GM04503 (cell line): Measurements from ENCODE around the gene SUPT5H.

Experiments used
- DNase-seq: peaks from one replicate; pipeline ENCODE4 v3.0.0-alpha.2; 2012; ENCODE audit warnings: low read depth

Gene SUPT5H

GRCh38 chr19:39497701-39497995, 52.3 kb downstream of the SUPT5H start:
- DNase-seq = no peak

DNA sequence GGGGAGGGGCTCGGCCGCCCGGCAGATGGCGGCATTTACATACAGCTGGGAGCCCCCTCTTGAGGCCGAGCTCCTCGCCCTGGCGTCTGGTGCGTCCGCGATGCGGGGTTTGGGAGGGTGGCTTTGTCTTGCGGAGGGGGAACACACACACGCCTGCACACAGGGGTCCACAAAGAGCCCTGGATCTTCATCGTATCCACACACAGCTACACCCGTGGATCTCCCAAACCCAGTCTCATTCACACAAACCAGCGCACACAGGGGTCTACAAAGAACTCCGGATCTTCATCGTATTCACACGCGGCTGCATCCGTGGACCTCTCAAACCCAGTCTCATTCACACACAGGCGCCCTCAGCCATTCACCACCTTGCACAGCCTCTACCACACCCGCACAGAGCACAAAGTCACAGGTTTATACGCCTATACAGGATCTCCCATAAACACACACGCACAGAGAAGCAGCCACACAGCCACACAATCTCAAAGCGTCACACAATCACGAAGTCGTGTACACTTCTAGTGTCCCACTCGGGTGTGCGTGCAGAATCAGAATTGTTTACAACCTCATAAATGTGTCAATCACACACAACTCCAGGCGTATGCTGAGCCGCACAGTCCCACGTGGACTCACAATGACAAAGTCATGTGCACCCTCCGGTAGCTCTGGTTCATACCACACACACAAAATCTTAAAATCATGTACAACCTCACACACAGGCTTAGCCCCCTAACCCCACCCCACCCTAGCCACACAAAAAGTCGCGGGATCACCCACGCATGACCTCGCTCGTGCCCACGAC, 52.8 kb downstream of the SUPT5H start:
- no peak for DNase-seq

- DNase-seq = no peak
Observed at GRCh38 chr19:39498798-39499642, 53.6 kb downstream of the SUPT5H start, which contains the start of gene DLL3. Gene DLL3, plus strand, starts transcription at chr19:39498947. Its CDS starts 28 bp downstream, at chr19:39498975.

- DNase-seq = no peak
Observed at GRCh38 chr19:39499932-39500331, 54.5 kb downstream of the SUPT5H start.

DNA sequence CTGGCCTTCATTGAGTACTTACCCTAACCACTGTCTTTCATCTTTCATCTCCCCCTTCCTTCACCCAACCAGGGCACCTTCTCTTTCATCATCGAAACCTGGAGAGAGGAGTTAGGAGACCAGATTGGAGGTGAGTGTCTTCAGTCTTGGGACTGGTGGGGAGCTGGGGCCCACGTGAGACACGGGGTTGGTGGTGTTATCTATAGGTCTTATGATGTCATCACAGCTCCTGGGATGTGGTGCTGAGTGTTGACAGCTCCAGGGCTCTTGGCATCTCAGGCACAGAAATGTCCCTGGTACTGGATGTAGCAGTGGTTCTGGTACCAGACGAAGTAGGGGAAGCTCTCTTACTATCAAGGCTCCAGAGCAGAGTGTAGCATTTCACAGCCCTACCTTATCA, 55.2 kb downstream of the SUPT5H start:
- no peak for DNase-seq

- DNase-seq = no peak
Observed at GRCh38 chr19:39501340-39501739, 56.0 kb downstream of the SUPT5H start.

DNA sequence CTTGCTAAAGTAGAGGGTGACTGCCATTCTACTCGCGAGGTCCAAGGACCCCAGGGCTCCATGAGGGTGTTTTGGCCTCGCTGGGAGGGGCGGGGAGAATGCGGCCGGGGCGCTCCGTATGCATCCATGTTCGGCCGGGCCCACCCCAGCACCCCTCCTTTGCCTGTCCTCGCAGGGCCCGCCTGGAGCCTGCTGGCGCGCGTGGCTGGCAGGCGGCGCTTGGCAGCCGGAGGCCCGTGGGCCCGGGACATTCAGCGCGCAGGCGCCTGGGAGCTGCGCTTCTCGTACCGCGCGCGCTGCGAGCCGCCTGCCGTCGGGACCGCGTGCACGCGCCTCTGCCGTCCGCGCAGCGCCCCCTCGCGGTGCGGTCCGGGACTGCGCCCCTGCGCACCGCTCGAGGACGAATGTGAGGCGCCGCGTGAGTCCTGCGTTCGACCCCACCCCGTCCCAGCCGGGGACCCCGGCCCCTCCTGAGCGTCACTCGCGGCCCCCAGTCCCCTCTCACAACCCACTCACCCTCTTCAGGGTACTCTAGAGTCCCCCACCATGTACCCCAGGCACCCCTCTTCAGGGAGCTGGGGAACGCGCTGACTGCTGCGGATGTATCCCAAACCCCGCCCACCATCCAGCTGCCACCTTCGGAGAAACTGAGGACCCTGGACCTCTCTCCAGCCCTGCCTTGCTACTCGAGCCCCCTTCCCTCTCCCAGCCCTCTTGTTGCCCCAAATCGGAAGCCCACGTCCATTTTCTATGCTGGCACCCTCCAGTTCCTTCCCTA, 57.4 kb downstream of the SUPT5H start:
- DNase-seq = no peak

GRCh38 chr19:39506598-39506943, 61.2 kb downstream of the SUPT5H start:
- DNase-seq = no peak

DNA sequence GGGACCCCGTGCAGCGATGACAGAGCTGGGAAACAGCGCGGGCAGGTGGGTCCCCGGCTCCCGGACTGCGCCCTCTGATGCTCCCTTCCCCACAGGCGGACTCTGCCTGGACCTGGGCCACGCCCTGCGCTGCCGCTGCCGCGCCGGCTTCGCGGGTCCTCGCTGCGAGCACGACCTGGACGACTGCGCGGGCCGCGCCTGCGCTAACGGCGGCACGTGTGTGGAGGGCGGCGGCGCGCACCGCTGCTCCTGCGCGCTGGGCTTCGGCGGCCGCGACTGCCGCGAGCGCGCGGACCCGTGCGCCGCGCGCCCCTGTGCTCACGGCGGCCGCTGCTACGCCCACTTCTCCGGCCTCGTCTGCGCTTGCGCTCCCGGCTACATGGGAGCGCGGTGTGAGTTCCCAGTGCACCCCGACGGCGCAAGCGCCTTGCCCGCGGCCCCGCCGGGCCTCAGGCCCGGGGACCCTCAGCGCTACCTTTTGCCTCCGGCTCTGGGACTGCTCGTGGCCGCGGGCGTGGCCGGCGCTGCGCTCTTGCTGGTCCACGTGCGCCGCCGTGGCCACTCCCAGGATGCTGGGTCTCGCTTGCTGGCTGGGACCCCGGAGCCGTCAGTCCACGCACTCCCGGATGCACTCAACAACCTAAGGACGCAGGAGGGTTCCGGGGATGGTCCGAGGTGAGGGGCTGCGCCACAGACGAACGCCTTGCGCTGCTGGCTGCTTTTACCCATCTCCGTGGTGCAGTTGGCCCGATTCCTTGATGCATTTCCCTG, 61.7 kb downstream of the SUPT5H start:
- no peak for DNase-seq

GRCh38 chr19:39507715-39508364, 62.5 kb downstream of the SUPT5H start:
- DNase-seq = no peak

DNA sequence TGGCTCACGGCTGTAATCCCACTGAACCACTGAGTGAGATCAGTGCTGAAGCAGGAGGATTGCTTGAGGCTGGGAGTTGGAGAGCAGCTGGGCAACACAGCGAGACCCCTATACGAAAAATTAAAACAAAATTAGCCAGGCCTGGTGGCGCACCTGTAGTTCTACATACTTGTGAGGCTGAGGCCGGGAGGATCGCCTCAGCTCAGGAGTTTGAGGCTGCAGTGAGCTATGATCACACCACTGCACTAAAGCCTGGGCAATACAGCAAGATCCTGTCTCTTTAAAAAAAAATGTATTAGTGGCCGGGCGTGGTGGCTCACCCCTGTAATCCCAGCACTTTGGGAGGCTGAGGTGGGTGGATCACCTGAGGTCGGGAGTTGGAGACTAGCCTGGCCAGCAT, 63.2 kb downstream of the SUPT5H start:
- DNase-seq = no peak

DNA sequence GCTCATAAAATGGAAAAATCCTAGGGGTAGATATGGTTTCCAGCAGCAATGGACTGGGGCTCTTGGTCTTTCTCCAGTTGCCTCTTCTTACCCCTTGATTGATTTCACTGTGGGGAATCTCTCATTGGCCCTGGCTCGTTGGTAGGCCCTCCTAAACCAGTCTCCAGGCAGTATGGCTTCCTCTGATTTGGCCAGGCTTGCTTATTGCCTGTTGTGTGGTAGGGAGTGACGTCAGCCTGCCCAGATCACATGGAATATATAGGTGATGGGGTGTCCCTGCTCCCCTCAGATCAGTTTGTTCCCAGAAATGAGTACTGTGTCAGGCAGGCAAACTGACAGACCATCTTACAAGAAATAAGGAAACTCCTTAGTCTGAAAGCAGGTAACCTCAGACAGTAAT, 63.9 kb downstream of the SUPT5H start:
- no peak for DNase-seq

DNA sequence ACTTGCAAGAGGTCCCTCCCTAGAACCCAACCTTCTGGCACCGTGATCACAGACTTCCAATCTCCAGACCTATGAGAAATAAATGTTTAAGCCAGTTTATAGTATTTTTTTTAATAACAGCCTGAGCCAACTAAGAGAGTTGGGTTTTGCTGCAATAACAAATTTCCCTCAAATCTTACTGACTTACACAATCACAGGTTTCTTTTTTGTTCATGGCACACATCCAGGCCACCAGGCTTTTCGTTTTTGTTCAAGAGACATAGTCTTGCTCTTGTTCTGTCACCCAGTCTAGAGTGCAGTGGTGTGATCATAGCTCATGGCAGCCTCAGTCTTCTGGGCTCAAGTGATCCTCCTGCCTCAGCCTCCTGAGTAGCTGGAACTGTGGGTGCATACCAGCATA, 67.6 kb downstream of the SUPT5H start:
- no peak for DNase-seq

DNA sequence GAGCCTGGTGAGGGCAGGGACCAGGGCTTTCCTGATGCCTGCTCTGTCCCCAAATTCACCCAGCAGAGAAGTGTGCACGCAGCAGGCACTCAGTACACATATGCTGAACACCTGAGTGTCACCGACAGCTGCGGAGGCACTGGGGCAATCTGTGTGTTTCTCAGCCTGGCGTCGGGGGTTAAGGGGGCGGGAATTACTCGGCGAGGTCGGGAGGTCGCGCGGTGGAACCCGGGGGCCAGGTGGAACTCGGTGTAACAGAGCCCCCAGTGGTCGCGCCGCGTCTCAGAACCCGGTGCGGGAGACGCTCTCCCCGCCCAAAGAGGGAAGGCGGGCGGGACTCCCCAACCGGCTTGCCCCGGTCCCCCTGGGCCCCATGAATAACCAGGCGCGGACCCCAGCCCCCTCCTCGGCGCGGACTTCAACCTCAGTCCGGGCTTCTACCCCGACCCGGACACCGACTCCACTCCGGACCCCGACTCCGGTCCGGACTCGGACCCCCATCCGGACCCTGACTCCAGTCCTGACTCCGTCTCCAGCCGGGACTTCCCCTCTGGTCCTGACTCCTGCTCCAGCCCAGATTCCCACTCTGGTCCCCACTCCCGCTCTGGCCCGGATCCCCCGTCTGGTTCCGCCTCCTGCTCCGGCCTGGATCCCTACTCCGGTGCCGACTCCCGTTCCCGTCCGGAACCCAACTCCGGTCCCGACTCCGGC, 69.6 kb downstream of the SUPT5H start, which contains the start of gene SELENOV:
TSS of gene SELENOV (plus strand) at position 300 of the 711 bp plus-strand sequence. CDS start at position 374, 74 bp downstream.
- DNase-seq = no peak

DNA sequence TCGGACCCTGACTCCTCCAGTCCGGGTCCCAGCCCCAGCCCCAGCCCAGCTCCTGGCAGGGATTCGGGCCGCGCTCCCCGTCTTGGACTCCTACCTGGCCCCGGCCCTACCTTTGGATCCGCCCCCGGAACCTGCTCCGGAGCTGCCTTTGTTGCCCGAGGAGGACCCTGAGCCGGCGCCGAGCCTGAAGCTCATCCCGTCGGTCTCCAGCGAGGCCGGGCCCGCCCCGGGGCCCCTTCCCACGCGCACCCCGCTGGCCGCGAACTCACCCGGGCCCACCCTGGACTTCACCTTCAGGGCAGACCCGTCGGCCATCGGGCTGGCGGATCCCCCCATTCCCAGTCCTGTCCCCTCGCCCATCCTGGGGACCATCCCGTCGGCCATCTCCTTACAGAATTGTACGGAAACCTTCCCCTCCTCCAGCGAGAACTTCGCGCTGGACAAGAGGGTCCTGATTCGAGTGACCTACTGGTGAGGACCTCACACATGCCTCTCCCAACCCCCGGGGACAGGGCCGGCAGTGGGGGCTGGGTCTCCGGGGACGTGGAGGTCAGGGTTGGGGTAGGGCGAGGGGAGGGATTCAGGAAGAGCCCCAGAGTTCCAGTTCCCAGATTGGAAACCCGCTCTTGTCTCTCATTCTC, 70.3 kb downstream of the SUPT5H start:
- no peak for DNase-seq

DNA sequence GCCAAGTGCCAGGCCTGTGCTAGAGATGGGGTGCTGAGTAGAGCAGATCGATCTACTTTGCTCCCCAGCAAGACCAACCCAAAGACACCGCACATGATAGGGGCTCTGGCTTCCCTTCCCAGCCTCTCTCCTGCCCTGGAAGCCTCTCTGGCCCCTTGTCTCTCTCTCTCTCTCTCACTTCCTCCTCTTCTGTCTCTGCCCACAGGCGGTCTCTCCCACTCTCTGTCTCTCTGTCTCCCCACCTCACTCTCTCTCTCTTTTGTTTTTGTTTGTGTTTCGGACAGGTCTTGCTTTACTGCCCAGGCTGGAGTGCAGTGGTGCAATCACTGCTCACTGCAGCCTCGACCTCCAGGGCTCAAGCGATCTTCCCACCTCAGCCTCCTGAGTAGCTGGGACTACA, 70.9 kb downstream of the SUPT5H start:
- no peak for DNase-seq

DNA sequence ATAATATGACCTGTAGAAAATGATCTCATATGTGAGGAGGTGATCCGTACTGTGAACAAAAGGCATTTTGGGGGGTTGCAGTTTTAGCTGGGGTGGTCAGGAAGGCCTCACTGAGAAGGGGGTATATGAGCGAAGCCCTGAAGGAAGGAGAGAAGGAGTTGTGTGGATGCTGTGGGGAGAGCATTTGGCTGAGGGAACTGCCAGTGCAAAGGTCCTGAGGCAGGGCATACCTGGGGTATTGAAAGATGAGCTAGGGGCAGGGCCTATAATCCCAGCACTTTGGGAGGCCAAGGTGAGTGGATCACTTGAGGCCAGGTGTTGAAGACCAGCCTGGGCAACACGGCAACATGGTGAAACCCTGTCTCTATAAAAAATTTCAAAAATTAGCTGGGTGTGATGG, 72.0 kb downstream of the SUPT5H start:
- no peak for DNase-seq

DNA sequence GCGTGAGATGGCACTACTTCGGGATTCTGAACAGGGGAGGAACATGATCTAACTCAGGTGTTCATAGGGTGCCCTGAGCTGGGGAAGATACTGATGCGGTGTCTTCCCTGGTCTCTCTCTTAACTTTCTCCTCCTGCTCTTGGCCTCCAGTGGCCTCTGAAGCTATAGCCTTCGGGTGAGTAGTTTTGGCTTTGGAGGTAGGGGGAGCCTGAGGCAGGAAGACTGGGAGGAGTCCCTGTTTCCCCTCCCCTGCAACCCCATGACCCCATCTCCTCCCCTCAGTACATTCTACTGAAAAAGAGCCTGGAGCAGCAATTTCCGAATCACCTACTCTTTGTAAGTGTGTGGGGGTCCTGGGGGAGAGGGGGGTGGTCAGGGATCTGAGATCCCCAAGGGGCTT, 73.1 kb downstream of the SUPT5H start:
- DNase-seq = no peak

- no peak for DNase-seq
Observed at GRCh38 chr19:39518975-39519374, 73.6 kb downstream of the SUPT5H start.
